CD14-positive monocyte (primary cell): Measurements from ENCODE around the gene FMNL3. TPM values are rescaled to one million over a fixed set of nuclear protein-coding genes. Genes with fewer than 3 reads are reported as not detected.

Source experiments
- DNase-seq, 3 donors: peaks; one replicate each; pipeline ENCODE4 v3.0.0-alpha.2; 2011 to 2022
- H2AFZ ChIP-seq: 2 replicates; pipeline ENCODE4 v1.6.0; 2012; ENCODE audit warnings: mild to moderate bottlenecking, low read depth, low read length, inconsistent platforms; ENCODE audit not compliant: insufficient read depth, poor library complexity, severe bottlenecking
- H3K27ac ChIP-seq, 2 donors: 1 replicate in 1 of 2; 2 replicates in 1 of 2; pipeline ENCODE4 v1.5.1; 2012 to 2013; ENCODE audit warnings: low read length in 2 of 2, control low read depth in 1 of 2, inconsistent platforms in 1 of 2, low read depth in 1 of 2, mild to moderate bottlenecking in 1 of 2
- H3K27me3 ChIP-seq, 2 donors: one replicate each; pipeline versions ENCODE4 v1.6.0 to v1.6.1; 2011 to 2013; ENCODE audit warnings: low read length in 2 of 2; ENCODE audit not compliant: control insufficient read depth in 2 of 2, insufficient read depth in 2 of 2
- H3K36me3 ChIP-seq, 2 donors: replicated peaks in 1 of 2; 1 replicate in 1 of 2; 2 replicates in 1 of 2; pipeline versions ENCODE4 v1.5.1 to v1.6.1; 2012 to 2013; ENCODE audit warnings: low read length in 2 of 2, control low read depth in 1 of 2, inconsistent platforms in 1 of 2, mild to moderate bottlenecking in 1 of 2; ENCODE audit not compliant: insufficient read depth in 2 of 2, control insufficient read depth in 1 of 2
- H3K4me1 ChIP-seq, 2 donors: 1 replicate in 1 of 2; 2 replicates in 1 of 2; pipeline versions ENCODE4 v1.5.1 to v1.6.1; 2012 to 2013; ENCODE audit warnings: low read length in 2 of 2, control low read depth in 1 of 2, inconsistent platforms in 1 of 2, mild to moderate bottlenecking in 1 of 2, moderate library complexity in 1 of 2; ENCODE audit not compliant: insufficient read depth in 2 of 2, control insufficient read depth in 1 of 2
- H3K4me2 ChIP-seq: replicated peaks from 2 replicates; pipeline ENCODE3; 2012; ENCODE audit warnings: low read length, moderate library complexity, mild to moderate bottlenecking; ENCODE audit not compliant: poor library complexity, severe bottlenecking; ENCODE audit errors: extremely low read depth
- H3K4me3 ChIP-seq, 3 experiments: fragments of 200-600 bp in 1 of 3; sonication (generic) in 1 of 3; replicated peaks in 1 of 3; 1 replicate in 2 of 3; 2 replicates in 1 of 3; pipeline ENCODE4 v1.5.1; 2011 to 2013; ENCODE audit warnings: low read length in 3 of 3, mild to moderate bottlenecking in 3 of 3, control low read depth in 2 of 3, low read depth in 2 of 3, inconsistent platforms in 1 of 3, moderate library complexity in 1 of 3
- H3K79me2 ChIP-seq: 2 replicates; pipeline ENCODE4 v1.6.0; 2012; ENCODE audit warnings: mild to moderate bottlenecking, control low read depth, inconsistent platforms, low read length, moderate library complexity; ENCODE audit not compliant: insufficient read depth
- H3K9ac ChIP-seq: 2 replicates; pipeline ENCODE4 v1.6.0; 2017; ENCODE audit warnings: low read length, mild to moderate bottlenecking; ENCODE audit not compliant: insufficient read depth, poor library complexity, severe bottlenecking
- H3K9me3 ChIP-seq, 2 donors: replicated peaks in 1 of 2; 1 replicate in 1 of 2; 2 replicates in 1 of 2; pipeline versions ENCODE4 v1.5.1 to v1.6.1; 2012 to 2013; ENCODE audit warnings: low read length in 2 of 2, control low read depth in 1 of 2; ENCODE audit not compliant: control insufficient read depth in 1 of 2, insufficient read depth in 1 of 2
- H4K20me1 ChIP-seq: 2 replicates; pipeline ENCODE4 v1.6.0; 2012; ENCODE audit warnings: mild to moderate bottlenecking, low read length, control low read depth, moderate library complexity; ENCODE audit not compliant: insufficient read depth
- H3K27ac Mint-ChIP-seq, 7 donors: one replicate each; pipeline ENCODE4 v1.8.0; 2020; ENCODE audit warnings: mild to moderate bottlenecking in 7 of 7, mixed read lengths in 7 of 7, moderate library complexity in 6 of 7, inconsistent platforms in 2 of 7
- H3K27me3 Mint-ChIP-seq, 3 donors: one replicate each; pipeline ENCODE4 v1.8.0; 2021 to 2022; ENCODE audit warnings: low read depth in 3 of 3, mild to moderate bottlenecking in 3 of 3, mixed read lengths in 3 of 3, moderate library complexity in 3 of 3, inconsistent platforms in 1 of 3
- H3K36me3 Mint-ChIP-seq, 2 donors: one replicate each; pipeline ENCODE4 v1.8.0; 2020; ENCODE audit warnings: mixed read lengths in 2 of 2, inconsistent platforms in 1 of 2, mild to moderate bottlenecking in 1 of 2
- H3K4me1 Mint-ChIP-seq: one replicate; pipeline ENCODE4 v1.8.0; 2020; ENCODE audit warnings: mild to moderate bottlenecking, mixed read lengths
- H3K4me3 Mint-ChIP-seq, 2 donors: one replicate each; pipeline ENCODE4 v1.8.0; 2020; ENCODE audit warnings: mild to moderate bottlenecking in 2 of 2, mixed read lengths in 2 of 2, moderate library complexity in 1 of 2
- H3K9me3 Mint-ChIP-seq, 7 donors: one replicate each; pipeline ENCODE4 v1.8.0; 2020 to 2022; ENCODE audit warnings: mixed read lengths in 7 of 7, mild to moderate bottlenecking in 6 of 7, moderate library complexity in 6 of 7, inconsistent platforms in 2 of 7
- WGBS: methylation state at CpG from one replicate; pipeline ENCODE4 v1.1.5; 2013; ENCODE audit warnings: missing lambda C conversion rate; ENCODE audit not compliant: insufficient coverage; 5-methylcytosine and 5-hydroxymethylcytosine counted together
- intact Hi-C, 2 donors: fragments of 100-400 bp; cut with micrococcal nuclease; formaldehyde crosslinking; loops; one replicate each; pipeline versions ENCODE4 v1.15.0 to v1.15.1; 2023
- polyA plus RNA-seq, 3 donors: library from polyadenylated mRNA; depleted of rRNA in 1 of 3; unstranded in 2 of 3; stranded (reverse) in 1 of 3; fragments of 300-500 nt in 2 of 3; fragments of >200 nt in 1 of 3; fragmentation: Illumina TruSeq in 2 of 3; gene quantifications; 1 replicate in 2 of 3; 2 replicates in 1 of 3; pipeline ENCODE4 v1.2.3, GENCODE V29; 2012 to 2021
- TF ChIP-seq, protein P1 (sequence below): fragments of 200-600 bp; IDR thresholded peaks from one replicate; pipeline ENCODE4 v1.8.0; 2022; ENCODE audit warnings: antibody characterized with exemption, mild to moderate bottlenecking

Gene FMNL3
- polyA plus RNA-seq, 3 donors, result 1.5 to 5.4 (median 1.7) TPM

DNA sequence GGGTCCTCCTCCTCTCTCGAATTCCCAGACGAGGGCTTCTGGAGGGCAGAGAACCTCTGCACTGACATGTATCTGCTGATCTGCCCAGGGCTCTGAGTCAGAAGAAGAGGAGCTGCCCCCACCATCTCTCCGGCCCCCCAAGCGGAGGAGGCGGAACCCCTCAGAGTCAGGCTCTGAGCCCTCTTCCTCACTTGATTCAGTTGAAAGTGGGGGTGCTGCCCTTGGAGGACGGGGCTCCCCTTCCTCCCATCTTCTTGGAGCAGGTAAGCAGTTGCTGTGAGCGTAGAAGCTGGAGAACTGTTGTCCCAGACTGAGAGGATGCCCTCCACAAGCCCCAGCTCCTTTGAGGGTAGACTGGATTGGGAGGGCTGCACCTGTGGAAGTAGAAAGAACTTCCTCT is 64.1 kb downstream of the FMNL3 start:
- H3K9ac ChIP-seq, result no peak overlapping the region
- no peak overlapping the region for H3K27ac Mint-ChIP-seq
- no peaks in the 10 kb centered on the region for H3K27me3 ChIP-seq
- H3K27me3 Mint-ChIP-seq, result peaks cover 1 to 4% (median 3%) of the 10 kb centered on the region in 3 donors
- H3K27ac ChIP-seq, result no peak overlapping the region
- no peak overlapping the region for H3K4me3 Mint-ChIP-seq
- intact Hi-C loops, result no loop called here
- no peak for DNase-seq
- TF ChIP-seq, protein P1, sequence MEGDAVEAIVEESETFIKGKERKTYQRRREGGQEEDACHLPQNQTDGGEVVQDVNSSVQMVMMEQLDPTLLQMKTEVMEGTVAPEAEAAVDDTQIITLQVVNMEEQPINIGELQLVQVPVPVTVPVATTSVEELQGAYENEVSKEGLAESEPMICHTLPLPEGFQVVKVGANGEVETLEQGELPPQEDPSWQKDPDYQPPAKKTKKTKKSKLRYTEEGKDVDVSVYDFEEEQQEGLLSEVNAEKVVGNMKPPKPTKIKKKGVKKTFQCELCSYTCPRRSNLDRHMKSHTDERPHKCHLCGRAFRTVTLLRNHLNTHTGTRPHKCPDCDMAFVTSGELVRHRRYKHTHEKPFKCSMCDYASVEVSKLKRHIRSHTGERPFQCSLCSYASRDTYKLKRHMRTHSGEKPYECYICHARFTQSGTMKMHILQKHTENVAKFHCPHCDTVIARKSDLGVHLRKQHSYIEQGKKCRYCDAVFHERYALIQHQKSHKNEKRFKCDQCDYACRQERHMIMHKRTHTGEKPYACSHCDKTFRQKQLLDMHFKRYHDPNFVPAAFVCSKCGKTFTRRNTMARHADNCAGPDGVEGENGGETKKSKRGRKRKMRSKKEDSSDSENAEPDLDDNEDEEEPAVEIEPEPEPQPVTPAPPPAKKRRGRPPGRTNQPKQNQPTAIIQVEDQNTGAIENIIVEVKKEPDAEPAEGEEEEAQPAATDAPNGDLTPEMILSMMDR, result no peak
- H3K9me3 ChIP-seq, result no peaks in the 10 kb centered on the region
- H3K36me3 ChIP-seq, result peaks cover 2 to 13% of the 10 kb centered on the region in 2 donors
- no peak overlapping the region for H2AFZ ChIP-seq
- no peaks in the 10 kb centered on the region for H3K9me3 Mint-ChIP-seq
- H3K4me1 Mint-ChIP-seq, result peaks cover 8% of the 10 kb centered on the region
- peaks cover 23 to 27% of the 10 kb centered on the region in 2 donors for H3K36me3 Mint-ChIP-seq
- no peaks in the 10 kb centered on the region for H3K79me2 ChIP-seq
- H4K20me1 ChIP-seq, result no peaks in the 10 kb centered on the region
- no CpG with 5 or more reads among the region's 7 CpGs for WGBS
- H3K4me3 ChIP-seq, result no peak overlapping the region
- no peak overlapping the region for H3K4me2 ChIP-seq
- peaks cover 4 to 6% of the 10 kb centered on the region in 2 donors for H3K4me1 ChIP-seq

GRCh38 chr12:49642370-49642802 is 64.8 kb downstream of the FMNL3 start:
- H3K36me3 Mint-ChIP-seq, result peaks cover 20 to 21% of the 10 kb centered on the region in 2 donors
- Histone ChIP-seq H2AFZ (no peak overlapping the region), H3K79me2 (no peaks in the 10 kb centered on the region), H3K9me3 (no peaks in the 10 kb centered on the region), H3K27ac (no peak overlapping the region), H3K4me3 (no peak overlapping the region), H4K20me1 (no peaks in the 10 kb centered on the region), H3K27me3 (no peaks in the 10 kb centered on the region), H3K9ac (no peak overlapping the region), H3K4me1 (peaks cover 4 to 6% of the 10 kb centered on the region in 2 donors), H3K4me2 (no peak overlapping the region), H3K36me3 (peaks cover 2 to 6% of the 10 kb centered on the region in 2 donors)
- intact Hi-C loops, result no loop called here
- WGBS, result 98% methylated on average over 10 of the region's 11 CpGs
- no peak overlapping the region for H3K4me3 Mint-ChIP-seq
- no peak for DNase-seq
- TF ChIP-seq, protein P1, result no peak
- no peaks in the 10 kb centered on the region for H3K9me3 Mint-ChIP-seq
- peaks cover under 1 to 4% (median 3%) of the 10 kb centered on the region in 3 donors for H3K27me3 Mint-ChIP-seq
- H3K4me1 Mint-ChIP-seq, result peaks cover 8% of the 10 kb centered on the region
- no peak overlapping the region for H3K27ac Mint-ChIP-seq
